ENCODE data around the gene THG1L. TPM values are rescaled to one million over a fixed set of nuclear protein-coding genes. Genes with fewer than 3 reads are reported as not detected.

The THG1L gene
- total and polyA plus RNA-seq, 2 of the 4 experiments (the other 2 are of a cell fraction): 15.2 to 20.4 TPM

- Histone ChIP-seq H4K5ac (ENCODE audit: low read depth, low read length) (no peak overlapping the region), H3K79me1 (ENCODE audit: low read depth in 1 of 2, low read length in 2 of 2) (no peaks in the 10 kb centered on the region), H2BK120ac (ENCODE audit: low read depth, low read length) (peak overlapping the region; percentile 42; the same call in 1 of the 2 replicates), H2AFZ (replicated peaks; ENCODE audit: low read length, poor library complexity) (no peak overlapping the region), H3K18ac (ENCODE audit: low read depth, low read length) (peak overlapping the region; percentile 27; the same call in 1 of the 2 replicates), H4K91ac (ENCODE audit: insufficient read depth, low read depth, low read length) (peak overlapping the region; percentile 32; the same call in 1 of the 2 replicates), H3K23ac (ENCODE audit: low read depth, low read length) (no peak overlapping the region; the same call in 1 of the 2 replicates), H2BK15ac (ENCODE audit: low read depth, low read length) (peak overlapping the region; percentile 97; the same call in 2 of the 3 replicates), H4K8ac (ENCODE audit: low read depth in 2 of 2, low read length in 2 of 2) (peak overlapping the region in 1 of 2 experiments; percentile 34; a peak in 1 of 4 replicates), H3K9ac (ENCODE audit: low read depth, low read length) (no peak overlapping the region), H3K36me3 (ENCODE audit: control insufficient read depth, insufficient read depth, low read length) (no peaks in the 10 kb centered on the region), H3K4me1 (ENCODE audit: control insufficient read depth, insufficient read depth, low read length) (peaks cover 2% of the 10 kb centered on the region; the same call in 1 of the 2 replicates), H2BK20ac (ENCODE audit: low read depth, low read length) (peak overlapping the region; percentile 72; the same call in 1 of the 2 replicates), H3K56ac (ENCODE audit: extremely low read depth, insufficient read depth, low read length) (no peak overlapping the region), H2AK9ac (replicated peaks; ENCODE audit: low read depth, low read length, poor library complexity) (no peak overlapping the region), H3K4me3 (ENCODE audit: insufficient read depth, low read depth, low read length) (no peak overlapping the region), H3K27me3 (ENCODE audit: control insufficient read depth, insufficient read depth, low read length) (no peaks in the 10 kb centered on the region), H2AK5ac (ENCODE audit: low read depth, low read length) (peak overlapping the region; percentile 79), H3K4me2 (ENCODE audit: low read depth, low read length) (no peak overlapping the region), H3K14ac (replicated peaks; ENCODE audit: low read depth, low read length) (peak overlapping the region; percentile 18; the same call in 1 of the 2 replicates), H2BK5ac (ENCODE audit: low read depth, low read length, poor library complexity, severe bottlenecking) (no peak overlapping the region), H3K9me1 (ENCODE audit: insufficient read depth, low read length) (peaks cover 5% of the 10 kb centered on the region), H3K4ac (ENCODE audit: low read depth, low read length) (peak overlapping the region; percentile 39; the same call in 1 of the 2 replicates), H3K27ac (ENCODE audit: insufficient read depth, low read length) (no peak overlapping the region), H4K20me1 (ENCODE audit: insufficient read depth, low read length) (no peaks in the 10 kb centered on the region), H3K9me3 (ENCODE audit: control insufficient read depth, insufficient read depth, low read length) (no peaks in the 10 kb centered on the region)
- no TSS peak for BruUV-seq (replicated peaks)
- TF ChIP-seq BHLHE40 (IDR thresholded peaks at IDR 0.05; ENCODE audit: low read depth, low read length) (no peak), RCOR1 (IDR thresholded peaks at IDR 0.05; ENCODE audit: insufficient replicate concordance, low read length) (no peak), MAZ (IDR thresholded peaks at IDR 0.05; ENCODE audit: borderline replicate concordance, low read depth, low read length) (no peak)
- in situ Hi-C loops (cut with MboI; ENCODE audit: low sequenced_read_pairs) (no loop called here), intact Hi-C loops (cut with micrococcal nuclease) (no loop called here), dilution Hi-C loops (cut with HindIII; ENCODE audit: low sequenced_read_pairs, unreplicated experiment) (no loop called here)
- DNase-seq (no peak), ATAC-seq (ENCODE audit: low read depth) (no peak)
- ChIA-PET POLR2A (ENCODE audit: unreplicated experiment) (no interaction called here), CTCF (no interaction called here)
Observed at GRCh38 chr5:157709346-157709745, 21.9 kb upstream of the THG1L start.

Data from IMR-90 (cell line).